ENCODE measurements around the gene LMTK2.
A peak's percentile ranks its signal among the peaks of the same experiment; 100 is the strongest.
"Not testable (repeated sequence)": the region's sequence is repeated elsewhere in the genome, so short reads cannot be mapped to it uniquely, and the experiment has no call there.

Gene LMTK2

DNA sequence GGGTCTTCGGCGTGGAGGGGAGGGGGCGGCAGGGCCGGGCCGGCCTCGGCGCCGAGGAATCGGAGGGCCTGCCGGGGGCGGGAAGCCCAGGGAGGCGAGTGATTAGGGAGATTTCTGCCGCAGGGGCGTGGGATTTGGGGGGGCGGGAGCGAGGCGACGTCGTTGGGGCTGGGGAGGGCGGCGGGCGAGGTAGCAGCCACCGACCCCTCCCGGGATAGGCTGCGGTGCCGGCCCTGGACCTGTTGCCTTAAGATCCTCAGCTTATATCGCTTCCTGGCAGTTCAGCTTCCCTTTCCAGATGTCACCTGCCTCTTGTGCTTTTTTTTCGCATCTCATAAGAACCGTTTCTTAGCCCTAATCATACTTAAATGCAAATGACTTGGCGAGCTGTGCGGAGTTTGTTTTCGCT is 655 bp downstream of the LMTK2 start:
- no peak for DNase-seq

DNA sequence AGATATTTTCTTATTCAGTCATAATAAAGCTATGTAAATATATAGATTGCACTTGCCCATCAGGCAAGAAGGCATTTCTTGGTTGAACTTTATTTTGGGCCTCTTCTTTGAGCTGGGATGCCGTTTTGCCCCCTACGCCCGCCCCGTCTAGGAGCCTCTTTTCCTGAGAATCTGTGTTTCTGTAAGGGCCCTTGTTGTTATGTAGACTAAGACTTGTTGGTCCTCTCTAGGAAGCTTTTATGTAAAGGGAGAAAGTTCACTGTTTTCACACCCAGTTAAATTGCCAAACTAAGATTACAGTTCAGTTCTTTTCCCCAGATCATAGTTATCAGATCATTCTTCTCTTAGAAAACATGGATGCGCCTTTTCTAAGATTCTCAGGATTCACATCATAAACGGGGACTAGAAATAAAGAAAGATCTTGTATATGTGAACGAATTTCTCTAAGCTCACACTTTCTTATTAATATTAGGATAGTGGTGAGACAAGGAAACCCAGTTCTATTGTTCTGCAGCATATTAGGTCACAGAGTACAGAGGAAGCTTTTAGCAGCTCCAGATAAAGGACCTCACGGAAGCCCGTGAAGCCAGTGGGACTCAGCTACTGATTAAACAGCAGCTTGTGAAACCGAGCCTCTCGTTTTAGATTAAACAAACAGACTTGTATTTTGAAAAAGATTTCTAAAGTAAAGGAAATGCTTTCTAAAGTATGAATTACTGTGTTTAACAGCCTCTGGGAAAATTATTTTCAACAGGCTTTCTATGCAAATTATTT is 3.8 kb downstream of the LMTK2 start:
- DNase-seq = no peak

DNA sequence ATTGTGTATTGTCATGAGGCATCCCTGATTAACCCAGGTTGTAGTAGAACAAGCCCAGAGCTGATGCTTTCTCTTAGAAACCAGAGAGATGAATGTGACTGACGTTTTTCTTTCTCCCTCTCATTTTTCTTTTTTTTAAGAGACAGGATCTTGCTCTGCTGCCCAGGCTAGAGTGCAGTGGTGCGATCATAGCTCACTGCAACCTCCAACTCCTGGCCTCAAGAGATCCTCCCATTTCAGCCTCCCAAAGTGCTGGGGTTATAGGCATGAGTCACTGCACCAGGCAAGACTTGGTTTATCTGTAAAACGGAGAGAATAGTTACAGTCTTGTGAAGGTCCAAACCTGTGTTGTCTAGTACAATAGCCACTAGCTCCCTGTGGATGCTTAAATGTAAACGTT is 5.4 kb downstream of the LMTK2 start:
- no peak for DNase-seq

DNA sequence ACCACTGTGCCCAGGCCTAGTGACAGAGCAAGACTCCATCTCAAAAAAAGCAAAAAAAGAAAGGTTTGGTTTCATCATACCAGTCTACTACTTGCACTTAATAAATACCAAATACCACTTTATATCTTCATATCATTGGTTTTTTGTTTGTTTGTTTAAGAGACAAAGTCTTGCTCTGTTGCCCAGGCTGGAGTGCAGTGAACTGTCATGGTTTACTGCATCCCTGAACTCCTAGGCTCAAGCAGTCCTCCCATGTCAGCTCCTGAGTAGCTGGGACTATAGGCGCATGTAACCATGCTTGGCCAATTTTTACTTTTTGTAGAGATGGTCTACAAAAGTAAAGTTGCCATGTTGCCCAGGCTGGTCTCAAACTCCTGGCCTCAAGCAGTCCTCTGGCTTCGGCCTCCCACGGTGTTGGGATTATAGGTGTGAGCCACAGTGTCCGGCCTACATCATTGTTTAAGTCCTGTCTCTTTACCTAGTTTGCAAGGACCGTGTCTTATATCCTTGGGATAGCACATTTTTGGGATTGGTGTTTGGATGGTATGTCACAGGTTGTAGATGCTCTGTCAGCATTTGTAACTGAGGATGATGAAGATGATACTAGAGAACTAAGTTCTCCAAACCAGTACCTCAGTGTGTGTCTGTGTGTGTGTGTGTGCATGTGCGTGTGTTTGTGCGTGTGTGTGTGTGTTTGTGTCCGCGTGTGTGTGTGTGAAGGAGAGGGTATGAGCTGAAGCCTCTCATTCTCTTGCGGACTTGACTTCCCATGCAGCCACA is 9.3 kb downstream of the LMTK2 start:
- DNase-seq = no peak

DNA sequence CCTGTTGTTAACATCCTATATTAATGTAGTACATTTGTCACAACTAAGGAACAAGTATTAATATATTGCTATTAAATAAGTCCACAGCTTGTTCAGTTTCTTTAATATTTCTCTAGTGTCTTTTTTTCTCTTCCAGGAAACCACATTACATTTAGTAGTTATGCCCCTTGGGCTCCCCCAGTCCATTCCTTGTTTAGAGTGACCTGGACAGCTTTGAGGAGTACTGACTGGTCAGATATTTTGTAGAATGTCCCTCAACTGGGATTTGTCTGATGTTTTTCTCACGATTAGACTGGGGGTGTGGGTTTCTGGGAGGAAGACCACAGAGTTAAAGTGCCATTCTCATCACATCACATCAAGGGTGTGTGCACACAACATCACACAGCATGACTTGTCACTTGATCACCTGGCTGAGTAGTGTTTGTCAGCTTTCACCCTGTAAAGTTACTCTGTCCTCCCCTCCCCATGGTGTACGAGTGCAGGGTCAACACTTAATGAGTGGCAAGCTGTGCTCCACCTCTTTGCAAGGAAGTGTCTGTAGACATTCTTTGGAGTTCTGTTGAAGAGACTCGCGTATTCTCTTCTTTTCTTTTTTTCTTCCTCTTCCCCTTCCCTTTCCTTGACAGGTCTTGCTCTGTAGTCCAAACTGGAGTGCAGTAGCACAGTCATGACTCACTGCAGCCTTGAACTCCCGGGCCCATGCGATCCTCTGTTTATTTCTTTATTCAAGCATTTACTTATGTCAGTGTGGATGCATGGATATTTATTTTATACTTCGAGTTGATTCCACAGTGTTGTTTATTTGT is 10.2 kb downstream of the LMTK2 start:
- DNase-seq = no peak

DNA sequence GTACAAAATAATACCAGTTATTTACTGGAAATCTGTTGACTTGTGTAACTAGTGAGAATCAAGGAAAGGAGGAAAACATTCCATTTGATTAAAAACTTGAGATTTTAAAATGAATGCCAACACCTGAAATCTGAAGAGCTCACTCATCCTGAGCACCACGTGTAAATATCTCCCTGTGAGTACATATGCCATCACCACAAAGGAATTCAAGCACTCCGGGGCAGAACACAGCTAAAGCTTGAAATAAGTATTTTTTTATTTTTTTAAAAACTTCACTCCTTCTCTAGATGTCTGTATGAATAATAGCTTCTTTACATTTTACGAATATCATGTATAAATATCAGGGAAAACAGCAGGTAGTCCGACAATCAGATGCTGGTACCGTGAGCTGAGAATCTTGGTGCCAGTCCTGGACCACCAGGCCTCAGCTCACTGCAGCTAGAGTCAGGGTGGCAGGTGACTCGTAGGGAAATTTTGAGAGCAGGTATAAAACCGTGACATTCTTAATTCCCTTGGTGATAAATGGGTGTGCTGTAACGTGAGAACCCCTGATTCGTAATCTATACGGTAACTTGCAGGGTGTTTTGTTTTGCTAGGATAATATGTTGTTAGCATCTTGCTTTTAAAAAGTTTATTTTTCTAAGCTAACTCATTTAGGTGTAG is 12.7 kb downstream of the LMTK2 start:
- DNase-seq = no peak

DNA sequence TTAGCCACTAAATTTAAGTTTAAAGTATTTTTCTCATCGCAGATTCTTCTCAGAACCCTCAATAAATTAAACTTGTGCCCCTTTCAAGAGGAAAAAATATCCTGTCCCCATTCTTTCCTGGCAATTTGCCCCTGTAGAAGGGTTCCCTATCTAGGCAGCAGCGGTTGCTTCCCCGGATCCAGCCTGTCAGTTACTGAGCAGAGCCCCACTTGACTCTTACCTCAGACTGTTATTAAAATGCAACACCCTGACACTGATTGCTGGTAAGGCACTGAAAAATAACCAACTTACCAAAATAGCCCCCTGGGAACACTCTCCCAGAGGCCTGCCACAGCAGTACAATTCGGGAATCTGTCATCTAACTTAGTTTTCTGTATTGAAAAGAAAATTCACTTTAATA is 13.9 kb downstream of the LMTK2 start:
- DNase-seq = no peak

DNA sequence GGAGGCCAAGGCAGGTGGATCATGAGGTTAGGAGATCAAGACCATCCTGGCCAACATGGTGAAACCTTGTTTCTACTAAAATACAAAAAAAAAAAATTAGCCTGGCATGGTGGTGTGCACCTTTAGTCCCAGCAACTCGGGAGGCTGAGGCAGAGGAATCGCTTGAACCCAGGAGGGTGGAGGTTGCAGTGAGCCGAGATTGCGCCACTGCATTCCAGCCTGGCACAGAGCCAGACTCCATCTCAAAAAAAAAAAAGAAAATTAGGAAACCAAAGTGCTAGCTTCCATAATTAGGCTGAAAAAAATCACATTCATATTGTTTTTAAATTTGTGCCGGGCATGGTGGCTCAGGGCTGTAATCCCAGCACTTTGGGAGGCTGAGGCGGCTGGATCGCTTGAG is 14.7 kb downstream of the LMTK2 start:
- DNase-seq = not testable (repeated sequence)

DNA sequence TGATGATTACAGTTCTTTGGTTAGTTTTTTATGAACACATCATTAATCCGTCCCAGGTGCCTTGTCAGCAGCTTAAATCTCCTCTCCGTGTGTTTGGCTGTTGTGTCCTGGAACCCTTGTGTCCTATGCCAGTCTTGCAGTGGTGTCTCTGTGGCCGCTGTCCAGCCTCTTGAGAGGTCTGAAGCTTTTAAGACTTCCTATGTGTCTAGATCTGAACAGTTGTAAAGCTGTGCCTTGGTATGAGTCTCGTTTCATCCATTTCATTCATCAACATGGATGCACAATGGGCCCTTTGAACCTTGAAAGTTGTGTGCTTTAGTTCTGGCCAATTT is 16.7 kb downstream of the LMTK2 start:
- DNase-seq = no peak

DNA sequence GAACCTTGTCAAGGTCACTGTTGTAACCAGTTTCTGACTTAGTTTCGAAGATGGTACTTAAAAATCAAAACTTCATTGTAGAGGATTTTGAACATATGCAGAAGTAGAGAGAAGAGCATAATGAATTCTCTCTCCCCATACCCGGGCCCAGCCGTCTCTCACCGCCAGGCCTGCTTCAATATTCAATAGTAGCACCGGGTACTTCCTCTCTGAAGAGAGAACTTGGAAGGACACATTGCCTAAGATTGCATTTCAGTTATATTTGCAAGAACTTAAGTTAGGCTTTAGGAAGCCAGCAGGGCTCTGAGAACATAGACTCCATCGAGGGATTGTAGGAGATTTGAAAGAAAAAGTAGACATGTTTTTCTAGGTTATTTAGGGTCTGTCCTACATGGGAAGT is 19.1 kb downstream of the LMTK2 start:
- DNase-seq = no peak

DNA sequence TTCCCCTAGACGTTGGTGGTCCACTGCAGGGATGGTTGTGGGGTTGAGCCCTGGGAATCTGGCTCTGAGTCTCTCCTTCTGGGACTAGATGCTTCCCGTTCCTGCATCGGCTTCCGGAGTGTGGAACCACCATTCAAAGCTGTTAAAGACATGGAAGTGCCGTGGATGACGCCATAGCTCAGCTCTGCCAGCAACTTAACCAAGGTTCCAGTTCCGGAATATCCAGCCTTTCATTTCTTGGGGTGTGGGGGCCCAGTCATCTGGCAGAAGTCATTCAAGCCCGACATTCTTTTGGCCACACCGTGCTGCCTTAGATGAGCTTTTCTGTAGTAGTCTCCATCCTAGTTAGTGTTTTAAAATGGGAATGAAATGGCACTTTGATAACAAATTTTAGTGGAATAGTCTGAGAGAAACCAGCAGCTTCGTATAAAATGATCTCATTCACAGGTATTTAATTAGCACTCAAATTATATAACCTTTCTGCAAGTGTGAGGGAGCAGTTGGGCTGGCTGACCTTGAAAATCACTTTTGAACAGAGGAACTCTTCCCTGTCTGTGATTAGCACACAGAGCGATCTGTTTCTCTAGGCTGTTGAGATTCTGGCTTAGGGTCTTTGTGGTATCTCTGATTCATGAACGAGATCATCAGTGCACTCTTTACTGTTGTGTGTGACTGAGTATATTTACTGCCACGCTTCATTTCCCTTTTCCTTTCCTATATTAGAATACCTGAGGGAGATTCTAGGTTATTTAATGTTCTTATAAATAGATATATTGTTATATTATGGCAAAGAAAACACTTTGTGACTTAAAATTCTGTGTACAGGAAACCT is 19.9 kb downstream of the LMTK2 start:
- DNase-seq = no peak

DNA sequence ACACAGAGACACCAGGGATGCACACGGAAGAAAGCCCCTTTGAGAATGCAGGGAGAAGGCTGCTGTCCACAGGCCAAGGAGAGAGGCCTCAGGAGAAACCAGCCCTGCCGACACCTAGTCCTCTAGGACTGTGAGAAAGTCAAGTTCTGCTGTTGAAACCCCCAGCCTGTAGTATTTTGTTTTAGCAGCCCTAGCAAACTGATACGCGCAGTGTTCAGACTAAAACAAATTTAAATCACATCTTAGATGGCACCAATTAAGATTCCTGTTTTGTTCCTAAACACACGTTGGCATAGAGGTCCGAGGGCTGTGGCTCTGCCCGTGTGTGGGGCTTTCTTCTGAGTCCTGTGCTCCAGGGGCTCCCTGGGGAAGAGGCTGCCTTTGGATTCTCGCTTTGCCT is 21.7 kb downstream of the LMTK2 start:
- DNase-seq = no peak

DNA sequence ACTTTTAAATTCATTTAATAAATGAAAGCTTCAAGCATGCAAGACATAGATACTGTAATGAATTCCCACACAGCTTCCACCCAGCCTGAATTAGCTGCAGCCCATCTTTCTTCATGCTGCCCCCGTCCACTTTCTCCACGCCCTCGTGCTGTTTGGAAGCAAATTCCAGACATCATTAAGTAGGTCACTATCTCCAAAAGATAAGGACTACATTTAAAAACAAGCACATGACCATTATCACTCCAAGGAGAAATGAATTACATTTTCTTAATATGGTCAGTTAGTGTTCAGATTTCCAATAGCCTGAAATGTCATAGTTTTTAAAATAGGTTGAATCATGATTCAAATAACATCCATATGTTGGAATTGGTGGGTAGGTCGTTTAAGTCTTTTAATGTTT is 24.3 kb downstream of the LMTK2 start:
- no peak for DNase-seq

DNA sequence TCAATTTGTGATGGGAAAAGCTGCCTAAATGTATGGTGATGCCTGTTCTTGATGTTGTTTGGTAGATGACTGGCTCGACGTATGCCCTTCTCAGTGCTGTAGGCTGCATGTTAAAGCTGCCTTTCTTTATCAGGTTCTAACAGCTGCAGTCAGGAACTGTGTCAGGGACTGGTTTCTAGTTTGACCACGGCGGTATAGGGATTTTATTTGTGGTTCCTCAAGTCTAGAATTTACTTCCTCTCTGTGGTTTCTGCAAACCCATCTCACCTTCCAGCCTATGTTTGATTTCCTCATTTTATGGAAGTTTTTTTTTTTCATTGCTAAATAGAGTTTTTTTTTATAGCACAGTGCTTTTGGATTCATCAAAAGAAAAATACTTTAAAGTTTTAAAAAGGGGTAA is 26.5 kb downstream of the LMTK2 start:
- DNase-seq = no peak

DNA sequence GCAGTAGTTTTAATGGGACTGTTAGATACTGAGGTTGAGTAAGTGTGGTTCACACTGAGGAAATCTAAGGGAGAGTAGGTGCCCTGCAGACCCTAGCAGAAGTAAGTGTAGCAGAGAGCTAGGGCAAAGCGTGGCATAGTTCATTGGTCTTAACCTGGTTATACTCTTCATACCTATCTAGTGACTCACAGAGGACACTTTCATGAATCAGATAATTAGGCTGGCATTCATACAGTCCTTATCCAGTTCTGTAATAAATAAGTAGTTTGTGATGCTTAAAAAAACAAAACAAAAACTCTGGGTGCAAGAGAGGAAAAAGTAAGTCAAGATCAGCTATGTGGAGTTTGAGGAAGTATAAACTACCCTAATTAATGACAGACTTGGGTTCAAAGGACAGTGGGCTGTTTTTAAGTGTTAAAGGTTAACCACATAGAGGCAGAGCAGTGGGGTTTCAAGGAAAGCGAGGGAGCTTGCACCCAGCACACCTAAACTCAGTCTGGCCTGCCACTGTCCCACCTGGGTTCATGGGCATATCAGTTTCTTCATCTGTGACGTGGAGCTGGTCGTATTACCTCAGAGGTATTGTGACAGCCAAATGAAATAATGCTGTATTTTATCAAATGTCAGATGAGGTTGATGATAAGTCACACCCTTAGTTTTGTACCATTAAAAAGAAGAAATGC is 27.1 kb downstream of the LMTK2 start:
- no peak for DNase-seq

DNA sequence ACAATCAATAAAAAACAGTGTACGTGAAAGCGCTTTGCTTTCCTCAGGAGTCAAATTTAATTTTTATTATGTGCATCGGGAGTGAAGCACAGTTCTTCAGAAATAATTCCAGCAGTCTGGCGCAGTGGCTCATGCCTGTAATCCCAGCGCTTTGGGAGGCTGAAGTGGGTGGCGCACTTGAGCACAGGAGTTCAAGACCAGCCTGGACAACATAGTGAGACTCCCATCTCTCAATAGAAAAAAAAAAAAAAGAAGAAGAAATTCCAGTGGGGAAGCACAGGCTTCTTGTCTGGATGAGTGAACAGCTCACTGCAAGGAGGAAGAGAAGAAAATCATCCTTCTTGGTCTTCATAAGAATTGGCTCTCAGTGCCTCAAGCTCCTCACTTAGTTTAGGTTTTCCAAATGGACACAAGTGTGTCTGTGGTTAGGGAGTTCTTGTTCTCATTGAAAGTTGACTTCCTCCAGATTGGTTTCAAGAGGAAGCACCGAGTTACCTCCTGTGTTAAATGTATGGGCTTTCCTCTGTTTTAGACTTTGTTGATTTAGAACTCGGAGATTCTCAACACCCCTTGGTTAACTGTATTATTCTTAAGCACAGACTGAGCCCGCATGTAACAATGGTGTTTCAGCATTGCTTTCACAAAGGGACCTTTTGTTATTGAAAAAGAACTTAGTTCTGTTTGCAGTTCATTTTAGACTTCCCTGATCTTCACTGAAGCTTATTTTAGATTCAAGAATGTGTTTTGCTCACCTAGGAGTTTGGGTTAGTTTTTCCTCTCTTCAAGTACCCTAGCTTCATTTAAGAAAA is 28.0 kb downstream of the LMTK2 start:
- no peak for DNase-seq

DNA sequence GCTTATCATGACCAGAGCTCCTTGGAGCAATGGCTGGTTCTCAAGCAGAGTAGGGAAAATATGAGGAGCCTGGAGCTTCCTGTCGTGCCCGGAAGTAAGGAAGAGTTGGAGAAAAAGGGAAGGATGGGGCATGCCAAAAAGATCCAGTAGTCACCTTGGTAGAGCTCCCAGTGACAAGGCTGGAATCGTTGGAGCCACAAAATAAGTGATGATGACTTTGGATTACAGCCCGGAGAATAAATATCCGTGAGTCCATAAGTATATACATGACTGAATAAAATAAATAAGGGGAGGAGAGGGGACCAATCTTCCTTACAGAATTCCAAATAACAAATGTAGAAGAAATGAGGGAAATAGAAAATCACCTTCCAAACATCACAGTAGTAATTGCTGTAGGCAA is 29.3 kb downstream of the LMTK2 start:
- DNase-seq = peak; percentile 58

DNA sequence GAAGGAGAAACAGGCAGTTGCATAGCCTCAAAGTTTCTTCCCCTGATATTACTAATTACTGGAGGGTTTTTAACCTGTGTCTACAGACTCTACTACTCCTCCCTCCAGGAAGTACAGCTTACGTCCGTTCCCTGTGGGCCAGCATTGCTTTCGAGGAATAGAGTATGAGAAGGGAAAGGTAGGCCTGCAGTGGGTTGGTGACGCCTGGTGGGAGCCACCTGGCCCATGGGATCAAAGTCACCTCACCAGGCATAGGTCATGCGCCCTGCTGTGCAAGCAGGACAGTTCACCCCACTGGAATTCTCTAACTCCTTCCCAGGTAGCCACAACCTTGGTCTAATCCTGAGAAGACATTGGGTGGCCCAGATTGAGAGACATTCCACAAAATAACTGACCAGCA is 29.8 kb downstream of the LMTK2 start:
- no peak for DNase-seq

DNA sequence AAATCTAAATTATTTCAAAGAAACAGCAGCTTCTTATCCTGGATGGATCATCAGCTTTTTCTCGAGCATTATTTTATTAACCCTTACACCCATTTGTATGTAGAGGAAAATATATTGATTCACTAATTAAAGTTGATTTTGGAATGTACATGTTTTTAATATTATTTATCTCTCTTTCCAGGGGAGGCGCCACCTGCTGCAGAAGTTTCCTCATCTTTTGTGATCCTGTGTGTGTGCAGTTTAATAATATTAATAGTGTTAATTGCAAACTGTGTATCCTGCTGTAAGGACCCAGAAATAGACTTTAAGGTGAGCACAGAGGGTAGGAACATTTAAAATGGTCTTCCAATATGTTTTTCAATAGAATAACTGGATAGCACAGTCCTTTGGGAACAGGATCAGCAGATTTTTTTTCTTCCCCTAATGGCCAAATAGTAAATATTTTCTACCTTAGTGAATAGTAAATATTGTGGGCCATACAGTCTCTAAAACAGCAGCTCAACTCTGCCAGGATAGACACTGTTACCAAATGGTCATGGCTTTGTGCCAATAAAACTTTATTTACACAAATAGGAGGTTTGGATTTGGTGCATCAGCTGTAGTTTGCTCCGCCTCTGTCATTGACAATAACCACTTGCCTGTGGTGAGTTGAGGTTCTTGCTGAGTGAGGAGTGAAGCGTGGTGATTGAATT is 30.6 kb downstream of the LMTK2 start:
- DNase-seq = no peak

DNA sequence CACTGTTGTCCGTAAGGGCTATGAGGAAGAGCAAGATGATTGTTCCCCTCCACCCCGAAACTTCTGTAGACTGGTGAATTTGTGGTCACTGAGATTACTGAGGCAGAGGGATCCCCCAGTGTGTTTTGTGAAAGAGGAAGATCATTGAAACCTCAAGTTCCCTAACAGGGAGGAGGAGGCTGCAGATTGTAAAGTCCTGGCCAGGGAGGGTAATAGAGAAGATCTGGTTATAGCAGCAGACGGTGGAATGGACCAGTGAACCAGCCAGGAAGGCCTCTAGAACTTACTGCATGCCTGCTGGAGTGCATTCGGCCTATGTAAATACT is 31.1 kb downstream of the LMTK2 start:
- DNase-seq = no peak
